Heart left ventricle (tissue), 13 donors: Measurements from ENCODE around the gene GPRIN3.

Source experiments
- CTCF ChIP-seq, 12 donors: fragments of 200-600 bp; sonication (generic) in 4 of 12; IDR thresholded peaks; one replicate each; pipeline versions ENCODE4 v1.5.0 to v1.8.0; 2018 to 2022; ENCODE audit warnings: antibody characterized with exemption in 12 of 12, mild to moderate bottlenecking in 5 of 12
- POLR2A ChIP-seq, 2 donors: fragments of 450-650 bp; IDR thresholded peaks; one replicate each; pipeline ENCODE4 v1.6.1; 2017; ENCODE audit warnings: antibody characterized with exemption in 2 of 2, mild to moderate bottlenecking in 2 of 2, moderate library complexity in 2 of 2
- donor health status: ischemic (EF 13 %, LVEDD 7.1; RV severe dilation, severe dysfunction).
- donor health status: DM: no; HTN: yes; CAD: no.
- donor health status: DM: no; HTN: no; CAD: no.
- donor health status: ischemic (EF 25% LVEDD 6.9; RV normal size, moderate dysfunction).
- donor health status: ischemic (EF 25% LVEDD 5.7; RV mildly dilated, moderate dysfunction).
- donor health status: ischemic (EF 35%, LVEDD 5.7; RV mildly dilated, moderate dysfunction).
- donor health status: nonischemic (EF 11% LVEDD 7.7; RV severe dilation, severe dysfunction).
- donor health status: DM: yes; HTN: yes; CAD: no.
- donor health status: PGD.
- donor health status: ischemic (EF 29% LVEDD 5.4; RV normal size, mild dysfunction).
- donor health status: nonischemic (EF 23%, LVEDD 6.1; RV moderate dilation, normal function).

- TF ChIP-seq CTCF (IDR thresholded peaks at IDR 0.05) (no peak), POLR2A (IDR thresholded peaks at IDR 0.05) (no peak)
Observed at GRCh38 chr4:89337681-89338080, 30.1 kb upstream of the GPRIN3 start.
